HepG2 (cell line): ENCODE measurements around the gene NAPB. TPM values are rescaled to one million over a fixed set of nuclear protein-coding genes. Genes with fewer than 3 reads are reported as not detected.

Experiments
- AKAP8 ChIP-seq: sonication (generic); formaldehyde crosslinking; IDR thresholded peaks from 2 replicates; pipeline ENCODE4 v1.5.1; 2020; ENCODE audit warnings: mild to moderate bottlenecking, missing genetic modification reagents
- ELK4 ChIP-seq: sonication (generic); formaldehyde crosslinking; IDR thresholded peaks from 2 replicates; pipeline ENCODE4 v1.9.0; 2021; ENCODE audit warnings: missing genetic modification reagents, borderline replicate concordance
- FOSL2 ChIP-seq: sonication (generic); formaldehyde crosslinking; IDR thresholded peaks from 2 replicates; pipeline ENCODE4 v1.4.0; 2020; ENCODE audit warnings: missing genetic modification reagents
- HDAC2 ChIP-seq: sonication (generic); formaldehyde crosslinking; IDR thresholded peaks from 2 replicates; pipeline ENCODE4 v1.4.0; 2020; ENCODE audit warnings: missing genetic modification reagents
- HIVEP1 ChIP-seq: sonication (generic); formaldehyde crosslinking; IDR thresholded peaks from 2 replicates; pipeline ENCODE4 v1.4.0; 2020; ENCODE audit warnings: mild to moderate bottlenecking, missing genetic modification reagents
- MAFG ChIP-seq: sonication (generic); formaldehyde crosslinking; IDR thresholded peaks from 2 replicates; pipeline ENCODE4 v1.5.1; 2020; ENCODE audit warnings: mild to moderate bottlenecking, missing genetic modification reagents
- MBD4 ChIP-seq: IDR thresholded peaks from 2 replicates; pipeline ENCODE4 v1.6.1; 2012; ENCODE audit warnings: low read length, inconsistent platforms, borderline replicate concordance
- NRL ChIP-seq: sonication (generic); formaldehyde crosslinking; IDR thresholded peaks from 2 replicates; pipeline ENCODE4 v1.5.0; 2020; ENCODE audit warnings: missing genetic modification reagents, mild to moderate bottlenecking, moderate library complexity, borderline replicate concordance
- RFX3 ChIP-seq: IDR thresholded peaks from 2 replicates; pipeline ENCODE4 v1.6.1; 2016; ENCODE audit warnings: missing biosample characterization, missing genetic modification reagents
- RNF219 ChIP-seq: sonication (generic); formaldehyde crosslinking; IDR thresholded peaks from 2 replicates; pipeline ENCODE4 v1.5.0; 2020; ENCODE audit warnings: mild to moderate bottlenecking, missing genetic modification reagents
- SNAPC2 ChIP-seq: sonication (generic); formaldehyde crosslinking; IDR thresholded peaks from 2 replicates; pipeline ENCODE4 v1.8.1; 2022; ENCODE audit warnings: mild to moderate bottlenecking, missing genetic modification reagents
- SPEN ChIP-seq: sonication (generic); formaldehyde crosslinking; IDR thresholded peaks from 2 replicates; pipeline ENCODE4 v1.5.1; 2020; ENCODE audit warnings: low read depth, mild to moderate bottlenecking, missing genetic modification reagents
- ZNF232 ChIP-seq: sonication (generic); formaldehyde crosslinking; IDR thresholded peaks from 2 replicates; pipeline ENCODE4 v1.4.0; 2020; ENCODE audit warnings: missing genetic modification reagents, borderline replicate concordance
- ZNF318 ChIP-seq: sonication (generic); formaldehyde crosslinking; IDR thresholded peaks from 2 replicates; pipeline ENCODE4 v1.4.0; 2020; ENCODE audit warnings: mild to moderate bottlenecking, missing genetic modification reagents
- ZNF468 ChIP-seq: sonication (generic); formaldehyde crosslinking; IDR thresholded peaks from 2 replicates; pipeline ENCODE4 v1.8.0; 2022; ENCODE audit warnings: mild to moderate bottlenecking, moderate library complexity, missing genetic modification reagents
- ZNF772 ChIP-seq: sonication (generic); formaldehyde crosslinking; IDR thresholded peaks from 2 replicates; pipeline ENCODE4 v1.5.0; 2020; ENCODE audit warnings: mild to moderate bottlenecking, missing genetic modification reagents
- polyA plus RNA-seq, 8 experiments: library from polyadenylated mRNA; depleted of rRNA in 3 of 8; stranded (reverse) in 7 of 8; unstranded in 1 of 8; fragments of >200 nt; fragmentation: Illumina TruSeq in 4 of 8; extraction: Trizol in 4 of 8; gene quantifications; 2 replicates each; pipeline versions ENCODE4 v1.2.1 to v1.2.3, GENCODE V29; 2011 to 2016; ENCODE audit warnings: low read depth in 4 of 8, missing spikeins in 1 of 8, mixed read lengths in 1 of 8; ENCODE audit not compliant: insufficient read depth in 1 of 8
- total RNA-seq, 5 experiments: library from RNA; depleted of rRNA; stranded (reverse); fragments of >200 nt; fragmentation: Illumina TruSeq; extraction: Trizol; gene quantifications; 2 replicates each; pipeline ENCODE4 v1.2.3, GENCODE V29; 2016; ENCODE audit warnings: low read depth in 1 of 5

Gene NAPB
- total and polyA plus RNA-seq, 2 of the 13 experiments (the other 11 are each of a cell fraction or from before 2014, with no cell fraction given) = 15.2 to 16.1 TPM

- no peak for TF ChIP-seq ZNF318 (CRISPR knock-in tag)
- TF ChIP-seq ZNF772 (CRISPR knock-in tag) = no peak; the same call in 1 of the 2 replicates
- no peak; the same call in none of the 2 replicates for TF ChIP-seq NRL (CRISPR knock-in tag)
- no peak; the same call in 1 of the 2 replicates for TF ChIP-seq ELK4 (CRISPR knock-in tag)
- peak; percentile 24; the same call in 1 of the 2 replicates for TF ChIP-seq RFX3
- TF ChIP-seq HIVEP1 = peak; percentile 80
- TF ChIP-seq ZNF468 (CRISPR knock-in tag) = peak; percentile 74; the same call in 1 of the 2 replicates
- no peak for TF ChIP-seq MBD4
- no peak for TF ChIP-seq SNAPC2 (CRISPR knock-in tag)
- TF ChIP-seq AKAP8 (CRISPR knock-in tag) = peak; percentile 86
- peak; percentile 49; the same call in 1 of the 2 replicates for TF ChIP-seq FOSL2 (CRISPR knock-in tag)
- peak; percentile 84 for TF ChIP-seq ZNF232 (CRISPR knock-in tag)
- no peak for TF ChIP-seq MAFG
- peak; percentile 70 for TF ChIP-seq SPEN
- peak; percentile 81 for TF ChIP-seq HDAC2 (CRISPR knock-in tag)
- no peak for TF ChIP-seq RNF219 (CRISPR knock-in tag)
Observed at GRCh38 chr20:23350196-23350903, 70.9 kb downstream of the NAPB start, which contains the start of gene NXT1 (continued).
